Right lobe of liver (tissue), 4 donors: ENCODE results near the gene PIK3C2B.

Experiments
- CTCF ChIP-seq, 4 donors: fragments of 200-600 bp in 3 of 4; fragments of 450-650 bp in 1 of 4; IDR thresholded peaks; one replicate each; pipeline versions ENCODE4 v1.5.1 to v1.8.0; 2016 to 2022; ENCODE audit warnings: antibody characterized with exemption in 4 of 4, mild to moderate bottlenecking in 2 of 4
- POLR2A ChIP-seq: fragments of 450-650 bp; IDR thresholded peaks from one replicate; pipeline ENCODE4 v1.6.1; 2017; ENCODE audit warnings: antibody characterized with exemption, mild to moderate bottlenecking
- donor health status: DM: no; HTN: no; CAD: no.
- donor health status: DM: no; HTN: no; CAD: no.
- donor health status: DM: no; HTN: yes; CAD: no.

GRCh38 chr1:204472660-204473059 lies 21.9 kb downstream of the PIK3C2B start:
- no peak for TF ChIP-seq CTCF (IDR thresholded peaks at IDR 0.05)
- TF ChIP-seq POLR2A, result no peak
